Memory B cell (primary cell): ENCODE results near the gene SLC29A3.
A peak's percentile ranks its signal among the peaks of the same experiment; 100 is the strongest.

Experiments used
- ATAC-seq: fragments of 150-1000 bp; cut with Tn5 transposase; 2 replicates; pipeline ENCODE4 v1.10.0; 2021; ENCODE audit warnings: low read depth, mild to moderate bottlenecking, moderate library complexity
- DNase-seq, 2 donors: peaks; one replicate each; pipeline ENCODE4 v3.0.0; 2022; ENCODE audit warnings: low spot score in 2 of 2
- H3K27ac Mint-ChIP-seq: one replicate; pipeline ENCODE4 v1.8.0; 2022; ENCODE audit warnings: mild to moderate bottlenecking, moderate library complexity, mixed read lengths
- H3K27me3 Mint-ChIP-seq: one replicate; pipeline ENCODE4 v1.8.0; 2022; ENCODE audit warnings: mixed read lengths
- H3K36me3 Mint-ChIP-seq: one replicate; pipeline ENCODE4 v1.8.0; 2022; ENCODE audit warnings: mild to moderate bottlenecking, mixed read lengths
- H3K4me1 Mint-ChIP-seq: one replicate; pipeline ENCODE4 v1.8.0; 2022; ENCODE audit warnings: mixed read lengths
- H3K4me3 Mint-ChIP-seq: one replicate; pipeline ENCODE4 v1.8.0; 2022; ENCODE audit warnings: mild to moderate bottlenecking, moderate library complexity, mixed read lengths
- H3K9me3 Mint-ChIP-seq: one replicate; pipeline ENCODE4 v1.8.0; 2022; ENCODE audit warnings: mixed read lengths

Gene SLC29A3

GRCh38 chr10:71392292-71392691 is 73.2 kb downstream of the SLC29A3 start:
- Mint-ChIP-seq H3K27me3 (peaks cover 28% of the 10 kb centered on the region), H3K4me3 (no peak overlapping the region), H3K36me3 (no peaks in the 10 kb centered on the region), H3K9me3 (no peaks in the 10 kb centered on the region), H3K4me1 (peaks cover 3% of the 10 kb centered on the region), H3K27ac (no peak overlapping the region)
- DNase-seq (no peak), ATAC-seq (no peak)

- no peak for DNase-seq
- Mint-ChIP-seq H3K27ac (no peak overlapping the region), H3K4me3 (no peak overlapping the region), H3K27me3 (peaks cover 29% of the 10 kb centered on the region), H3K4me1 (peaks cover 4% of the 10 kb centered on the region), H3K36me3 (no peaks in the 10 kb centered on the region), H3K9me3 (no peaks in the 10 kb centered on the region)
- no peak for ATAC-seq
Observed at GRCh38 chr10:71392791-71393781, 74.0 kb downstream of the SLC29A3 start.

- Mint-ChIP-seq H3K4me3 (no peak overlapping the region), H3K36me3 (no peaks in the 10 kb centered on the region), H3K4me1 (peaks cover 6% of the 10 kb centered on the region), H3K27ac (no peak overlapping the region), H3K9me3 (no peaks in the 10 kb centered on the region), H3K27me3 (peaks cover 32% of the 10 kb centered on the region)
- ATAC-seq = no peak
- no peak for DNase-seq
Observed at GRCh38 chr10:71393841-71394475, 74.9 kb downstream of the SLC29A3 start.

- peaks cover 6% of the 10 kb centered on the region for H3K4me1 Mint-ChIP-seq
- no peaks in the 10 kb centered on the region for H3K36me3 Mint-ChIP-seq
- ATAC-seq (no peak), DNase-seq (no peak)
- no peaks in the 10 kb centered on the region for H3K9me3 Mint-ChIP-seq
- peaks cover 31% of the 10 kb centered on the region for H3K27me3 Mint-ChIP-seq
- no peak overlapping the region for H3K4me3 Mint-ChIP-seq
- H3K27ac Mint-ChIP-seq = no peak overlapping the region
Observed at GRCh38 chr10:71394926-71395562, 76.0 kb downstream of the SLC29A3 start.

GRCh38 chr10:71395621-71396020 is 76.6 kb downstream of the SLC29A3 start:
- no peaks in the 10 kb centered on the region for H3K9me3 Mint-ChIP-seq
- H3K36me3 Mint-ChIP-seq = no peaks in the 10 kb centered on the region
- H3K4me3 Mint-ChIP-seq = peak overlapping the region; percentile 73
- ATAC-seq (no peak), DNase-seq (no peak)
- H3K4me1 Mint-ChIP-seq = peaks cover 6% of the 10 kb centered on the region
- no peak overlapping the region for H3K27ac Mint-ChIP-seq
- peaks cover 33% of the 10 kb centered on the region for H3K27me3 Mint-ChIP-seq

GRCh38 chr10:71396084-71396710 is 77.1 kb downstream of the SLC29A3 start:
- Mint-ChIP-seq H3K4me3 (peak overlapping the region; percentile 73), H3K36me3 (no peaks in the 10 kb centered on the region), H3K27ac (no peak overlapping the region), H3K27me3 (peaks cover 31% of the 10 kb centered on the region), H3K4me1 (peaks cover 6% of the 10 kb centered on the region), H3K9me3 (no peaks in the 10 kb centered on the region)
- peak in 1 of 2 donors; percentile 47 for DNase-seq
- ATAC-seq = peak; percentile 75

- no peak for DNase-seq
- peak; percentile 36 for ATAC-seq
- H3K27ac Mint-ChIP-seq = no peak within 1 kb of the TSS
- H3K4me3 Mint-ChIP-seq = peak within 1 kb of the TSS; percentile 73
- no peaks in the 10 kb centered on the region for H3K9me3 Mint-ChIP-seq
- H3K36me3 Mint-ChIP-seq = no peaks in the 10 kb centered on the region
- H3K4me1 Mint-ChIP-seq = peaks cover 6% of the 10 kb centered on the region
- H3K27me3 Mint-ChIP-seq = peaks cover 25% of the 10 kb centered on the region
Observed at GRCh38 chr10:71396711-71397295, 77.7 kb downstream of the SLC29A3 start, which contains the start of gene CDH23. Gene CDH23, plus strand, starts transcription at chr10:71396920. Its CDS starts 42,912 bp downstream, at chr10:71439832.

GRCh38 chr10:71397296-71398212 is 78.5 kb downstream of the SLC29A3 start:
- DNase-seq (no peak), ATAC-seq (peak; percentile 34)
- Mint-ChIP-seq H3K36me3 (no peaks in the 10 kb centered on the region), H3K27ac (no peak overlapping the region), H3K4me1 (peaks cover 6% of the 10 kb centered on the region), H3K4me3 (peak overlapping the region; percentile 47), H3K27me3 (peaks cover 24% of the 10 kb centered on the region), H3K9me3 (no peaks in the 10 kb centered on the region)

- H3K4me1 Mint-ChIP-seq = peaks cover 6% of the 10 kb centered on the region
Observed at GRCh38 chr10:71398976-71399375, 79.9 kb downstream of the SLC29A3 start.

GRCh38 chr10:71399946-71400345 is 80.9 kb downstream of the SLC29A3 start:
- H3K36me3 Mint-ChIP-seq = no peaks in the 10 kb centered on the region
- ATAC-seq = no peak
- no peak overlapping the region for H3K27ac Mint-ChIP-seq
- H3K9me3 Mint-ChIP-seq = no peaks in the 10 kb centered on the region
- H3K4me1 Mint-ChIP-seq = peaks cover 6% of the 10 kb centered on the region
- peaks cover 20% of the 10 kb centered on the region for H3K27me3 Mint-ChIP-seq
- DNase-seq = no peak
- no peak overlapping the region for H3K4me3 Mint-ChIP-seq

More at GRCh38 chr10:71398976-71399375, 79.9 kb downstream of the SLC29A3 start:
- H3K27me3 Mint-ChIP-seq = peaks cover 22% of the 10 kb centered on the region
- no peak overlapping the region for H3K4me3 Mint-ChIP-seq
- no peak for ATAC-seq
- H3K9me3 Mint-ChIP-seq = no peaks in the 10 kb centered on the region
- H3K36me3 Mint-ChIP-seq = no peaks in the 10 kb centered on the region
- no peak for DNase-seq
- H3K27ac Mint-ChIP-seq = no peak overlapping the region

- Mint-ChIP-seq H3K27ac (no peak overlapping the region), H3K9me3 (no peaks in the 10 kb centered on the region), H3K4me3 (no peak overlapping the region), H3K27me3 (peaks cover 13% of the 10 kb centered on the region), H3K36me3 (no peaks in the 10 kb centered on the region), H3K4me1 (peaks cover 4% of the 10 kb centered on the region)
- DNase-seq = no peak
- no peak for ATAC-seq
Observed at GRCh38 chr10:71401056-71401455, 82.0 kb downstream of the SLC29A3 start.

GRCh38 chr10:71402005-71402404 is 82.9 kb downstream of the SLC29A3 start:
- Mint-ChIP-seq H3K27ac (no peak overlapping the region), H3K9me3 (no peaks in the 10 kb centered on the region), H3K4me1 (peaks cover 3% of the 10 kb centered on the region), H3K36me3 (no peaks in the 10 kb centered on the region), H3K4me3 (no peak overlapping the region), H3K27me3 (peaks cover 11% of the 10 kb centered on the region)
- DNase-seq (no peak), ATAC-seq (no peak)
